OCI-LY1 (cell line): ENCODE data around the gene C2CD4D.

Experiments
- H2AFZ ChIP-seq: fragments of 200-600 bp; sonication (generic), shearing (Covaris generic); 2 replicates; pipeline ENCODE4 v1.6.0; 2014; ENCODE audit warnings: antibody characterized with exemption, mild to moderate bottlenecking, low read length
- H3F3A ChIP-seq: fragments of 200-600 bp; sonication (generic), shearing (Covaris generic); 2 replicates; pipeline ENCODE4 v1.6.0; 2014; ENCODE audit warnings: mild to moderate bottlenecking, antibody characterized with exemption, low read length, moderate library complexity; ENCODE audit not compliant: insufficient read depth
- H3K27ac ChIP-seq: fragments of 200-600 bp; sonication (generic); 2 replicates; pipeline ENCODE4 v1.5.1; 2014; ENCODE audit warnings: low read length, mixed run types, mild to moderate bottlenecking, low read depth; ENCODE audit not compliant: poor library complexity, severe bottlenecking
- H3K27me3 ChIP-seq: fragments of 200-600 bp; sonication (generic); 2 replicates; pipeline ENCODE4 v1.6.0; 2014; ENCODE audit warnings: antibody characterized with exemption, mild to moderate bottlenecking, low read length, moderate library complexity; ENCODE audit not compliant: insufficient read depth
- H3K36me3 ChIP-seq: fragments of 200-600 bp; sonication (generic); 2 replicates; pipeline ENCODE4 v1.6.1; 2014; ENCODE audit warnings: mild to moderate bottlenecking, antibody characterized with exemption, low read length, moderate library complexity, mixed read lengths; ENCODE audit not compliant: insufficient read depth
- H3K4me1 ChIP-seq: fragments of 200-600 bp; sonication (generic); 2 replicates; pipeline ENCODE4 v1.5.1; 2014; ENCODE audit warnings: mild to moderate bottlenecking, low read length, moderate library complexity; ENCODE audit not compliant: insufficient read depth, severe bottlenecking
- H3K4me2 ChIP-seq: fragments of 200-600 bp; sonication (generic), shearing (Covaris generic); 2 replicates; pipeline ENCODE4 v1.6.1; 2014; ENCODE audit warnings: low read length
- H3K4me3 ChIP-seq: fragments of 200-600 bp; sonication (generic); 2 replicates; pipeline ENCODE4 v1.5.1; 2014; ENCODE audit warnings: low read length, low read depth, mild to moderate bottlenecking, mixed read lengths; ENCODE audit not compliant: poor library complexity, severe bottlenecking
- H3K79me2 ChIP-seq: fragments of 200-600 bp; shearing (Covaris generic); 2 replicates; pipeline ENCODE4 v1.6.1; 2016; ENCODE audit warnings: mixed run types, low read length, mixed read lengths; ENCODE audit not compliant: insufficient read depth
- H3K9ac ChIP-seq: fragments of 200-600 bp; sonication (generic), shearing (Covaris generic); 2 replicates; pipeline ENCODE4 v1.6.1; 2014; ENCODE audit warnings: mild to moderate bottlenecking, low read length, mixed read lengths
- H3K9me2 ChIP-seq: fragments of 200-600 bp; sonication (generic), shearing (Covaris generic); 2 replicates; pipeline ENCODE4 v1.6.1; 2014; ENCODE audit warnings: low read depth, mild to moderate bottlenecking, low read length, mixed read lengths
- H3K9me3 ChIP-seq: fragments of 200-600 bp; shearing (Covaris generic); 2 replicates; pipeline ENCODE4 v1.6.1; 2014; ENCODE audit warnings: low read length, mixed read lengths
- H4K20me1 ChIP-seq: fragments of 200-600 bp; sonication (generic), shearing (Covaris generic); 2 replicates; pipeline ENCODE4 v1.6.0; 2016; ENCODE audit warnings: mild to moderate bottlenecking, low read length; ENCODE audit not compliant: insufficient read depth
- CTCF ChIP-seq: fragments of 200-600 bp; sonication (generic), shearing (Covaris generic); IDR thresholded peaks from 2 replicates; pipeline ENCODE4 v1.5.1; 2017; ENCODE audit warnings: mild to moderate bottlenecking, antibody characterized with exemption, low read length, moderate library complexity, mixed read lengths
- EZH2 ChIP-seq: fragments of 200-600 bp; sonication (generic), shearing (Covaris generic); IDR thresholded peaks from 2 replicates; pipeline ENCODE4 v1.8.0; 2017; ENCODE audit warnings: borderline replicate concordance, mixed run types, mild to moderate bottlenecking, antibody characterized with exemption, low read length, moderate library complexity, mixed read lengths

The C2CD4D gene

GRCh38 chr1:151823175-151823574 is 16.4 kb downstream of the C2CD4D start:
- H3K9ac ChIP-seq: no peak overlapping the region
- no peaks in the 10 kb centered on the region for H3K79me2 ChIP-seq
- H3K4me1 ChIP-seq: no peaks in the 10 kb centered on the region
- no peaks in the 10 kb centered on the region for H3K9me2 ChIP-seq
- no peak overlapping the region for H3K4me3 ChIP-seq
- no peak overlapping the region for H3K27ac ChIP-seq
- H3K9me3 ChIP-seq: no peaks in the 10 kb centered on the region
- H3K36me3 ChIP-seq: no peaks in the 10 kb centered on the region
- TF ChIP-seq EZH2 (no peak), CTCF (no peak)
- H3F3A ChIP-seq: no peaks in the 10 kb centered on the region
- H3K4me2 ChIP-seq: no peak overlapping the region
- H3K27me3 ChIP-seq: peaks cover 7% of the 10 kb centered on the region; the same call in 1 of the 2 replicates
- H4K20me1 ChIP-seq: no peaks in the 10 kb centered on the region
- H2AFZ ChIP-seq: no peak overlapping the region

GRCh38 chr1:151822404-151822803 is 17.2 kb downstream of the C2CD4D start:
- no peaks in the 10 kb centered on the region for H3K79me2 ChIP-seq
- peaks cover 7% of the 10 kb centered on the region; the same call in 1 of the 2 replicates for H3K27me3 ChIP-seq
- H3K36me3 ChIP-seq: no peaks in the 10 kb centered on the region
- no peak overlapping the region for H3K4me2 ChIP-seq
- H2AFZ ChIP-seq: no peak overlapping the region
- H3K4me3 ChIP-seq: no peak overlapping the region
- H3K9me3 ChIP-seq: no peaks in the 10 kb centered on the region
- no peak overlapping the region for H3K9ac ChIP-seq
- no peaks in the 10 kb centered on the region for H3F3A ChIP-seq
- H4K20me1 ChIP-seq: no peaks in the 10 kb centered on the region
- no peaks in the 10 kb centered on the region for H3K9me2 ChIP-seq
- no peak overlapping the region for H3K27ac ChIP-seq
- no peaks in the 10 kb centered on the region for H3K4me1 ChIP-seq
- TF ChIP-seq EZH2 (no peak), CTCF (no peak)

- Histone ChIP-seq H2AFZ (no peak overlapping the region), H3K4me2 (no peak overlapping the region), H3K4me1 (no peaks in the 10 kb centered on the region), H3K79me2 (no peaks in the 10 kb centered on the region), H3K4me3 (no peak overlapping the region), H3K9me2 (no peaks in the 10 kb centered on the region), H3K27ac (no peak overlapping the region), H3K9me3 (no peaks in the 10 kb centered on the region), H4K20me1 (no peaks in the 10 kb centered on the region), H3F3A (no peaks in the 10 kb centered on the region), H3K9ac (no peak overlapping the region), H3K36me3 (no peaks in the 10 kb centered on the region), H3K27me3 (peaks cover 7% of the 10 kb centered on the region; the same call in 1 of the 2 replicates)
- TF ChIP-seq CTCF: no peak
- no peak for TF ChIP-seq EZH2
Measured at GRCh38 chr1:151820940-151821339, 18.7 kb downstream of the C2CD4D start.
